GM23338 (cell line): ENCODE measurements around the gene ZBTB12.

Source experiments
- CREB1 ChIP-seq: fragments of 250-450 bp; sonication (Bioruptor Pico); IDR thresholded peaks from 2 replicates; pipeline ENCODE4 v1.5.0; 2020; ENCODE audit warnings: low read depth, mild to moderate bottlenecking, moderate library complexity
- POLR2AphosphoS5 ChIP-seq: IDR thresholded peaks from 2 replicates; pipeline ENCODE4 v1.6.1; 2016; ENCODE audit warnings: antibody characterized with exemption, low read depth
- TF ChIP-seq, protein P1 (sequence below): IDR thresholded peaks from one replicate; pipeline ENCODE4 v1.6.1; 2018; ENCODE audit warnings: antibody characterized with exemption; ENCODE audit not compliant: unreplicated experiment

DNA sequence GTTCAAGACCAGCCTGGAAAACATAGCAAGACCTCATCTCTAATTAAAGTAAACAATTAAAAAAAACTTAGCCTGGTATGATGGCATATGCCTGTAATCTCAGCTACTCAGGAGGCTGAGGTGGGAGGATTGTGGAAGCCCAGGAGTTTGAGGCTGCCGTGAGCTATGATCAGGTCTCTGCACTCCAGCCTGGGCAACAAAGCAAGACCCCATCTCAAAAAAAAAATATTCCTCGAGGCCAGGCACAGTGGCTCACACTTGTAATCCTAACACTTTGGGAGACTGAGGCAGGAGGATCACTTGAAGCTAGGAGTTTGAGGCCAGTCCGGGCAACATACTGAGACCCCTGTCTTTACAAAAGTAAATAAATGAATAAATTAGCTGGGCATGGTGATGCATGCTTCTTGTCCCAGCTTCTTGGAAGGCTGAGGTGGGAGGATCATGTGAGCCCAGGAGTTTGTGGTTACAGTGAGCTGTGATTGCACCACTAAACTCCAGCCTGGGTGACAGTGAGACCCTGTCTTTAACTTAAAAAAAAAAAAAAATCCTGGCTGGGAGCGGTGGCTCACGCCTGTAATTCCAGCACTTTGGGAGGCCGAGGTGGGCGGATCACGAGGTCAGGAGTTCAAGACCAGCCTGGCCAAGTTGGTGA, 16.3 kb upstream of the ZBTB12 start:
- TF ChIP-seq, protein P1, sequence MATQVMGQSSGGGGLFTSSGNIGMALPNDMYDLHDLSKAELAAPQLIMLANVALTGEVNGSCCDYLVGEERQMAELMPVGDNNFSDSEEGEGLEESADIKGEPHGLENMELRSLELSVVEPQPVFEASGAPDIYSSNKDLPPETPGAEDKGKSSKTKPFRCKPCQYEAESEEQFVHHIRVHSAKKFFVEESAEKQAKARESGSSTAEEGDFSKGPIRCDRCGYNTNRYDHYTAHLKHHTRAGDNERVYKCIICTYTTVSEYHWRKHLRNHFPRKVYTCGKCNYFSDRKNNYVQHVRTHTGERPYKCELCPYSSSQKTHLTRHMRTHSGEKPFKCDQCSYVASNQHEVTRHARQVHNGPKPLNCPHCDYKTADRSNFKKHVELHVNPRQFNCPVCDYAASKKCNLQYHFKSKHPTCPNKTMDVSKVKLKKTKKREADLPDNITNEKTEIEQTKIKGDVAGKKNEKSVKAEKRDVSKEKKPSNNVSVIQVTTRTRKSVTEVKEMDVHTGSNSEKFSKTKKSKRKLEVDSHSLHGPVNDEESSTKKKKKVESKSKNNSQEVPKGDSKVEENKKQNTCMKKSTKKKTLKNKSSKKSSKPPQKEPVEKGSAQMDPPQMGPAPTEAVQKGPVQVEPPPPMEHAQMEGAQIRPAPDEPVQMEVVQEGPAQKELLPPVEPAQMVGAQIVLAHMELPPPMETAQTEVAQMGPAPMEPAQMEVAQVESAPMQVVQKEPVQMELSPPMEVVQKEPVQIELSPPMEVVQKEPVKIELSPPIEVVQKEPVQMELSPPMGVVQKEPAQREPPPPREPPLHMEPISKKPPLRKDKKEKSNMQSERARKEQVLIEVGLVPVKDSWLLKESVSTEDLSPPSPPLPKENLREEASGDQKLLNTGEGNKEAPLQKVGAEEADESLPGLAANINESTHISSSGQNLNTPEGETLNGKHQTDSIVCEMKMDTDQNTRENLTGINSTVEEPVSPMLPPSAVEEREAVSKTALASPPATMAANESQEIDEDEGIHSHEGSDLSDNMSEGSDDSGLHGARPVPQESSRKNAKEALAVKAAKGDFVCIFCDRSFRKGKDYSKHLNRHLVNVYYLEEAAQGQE = no peak
- TF ChIP-seq CREB1 (CRISPR knock-in tag) = no peak
- TF ChIP-seq POLR2AphosphoS5 = no peak
